Endothelial cell of umbilical vein (primary cell): ENCODE measurements around the gene COASY. TPM values are rescaled to one million over a fixed set of nuclear protein-coding genes. Genes with fewer than 3 reads are reported as not detected.

ENCODE experiments used
- BruUV-seq: library from RNA; stranded (reverse); fragments of 400-500 nt; replicated peaks from 2 replicates; lab custom pipeline; 2021; lab: Mats Ljungman, UMichigan
- CTCF ChIA-PET: fragments of 300-600, 350-600 bp; sonication (Branson Sonifier 250); formaldehyde crosslinking; loops from one replicate; lab custom pipeline; 2021; ENCODE audit warnings: antibody characterized with exemption, inconsistent platforms; lab: Charles Lee
- POLR2A ChIA-PET: fragments of 300-600, 350-600 bp; sonication (Branson Sonifier 250); formaldehyde crosslinking; loops from one replicate; lab custom pipeline; 2021; ENCODE audit warnings: antibody characterized with exemption, inconsistent platforms; lab: Charles Lee
- DNase-seq: peaks from one replicate; pipeline ENCODE4 v3.0.0-alpha.2; 2011; ENCODE audit warnings: low read depth, low spot score
- FAIRE-seq: peaks from 2 replicates; lab custom pipeline; 2011; peaks lifted over from hg19 to GRCh38; lab: Jason Lieb, UNC
- H2AFZ ChIP-seq: 2 replicates; pipeline ENCODE4 v1.6.0; 2012; ENCODE audit warnings: low read depth, low read length, control low read depth, inconsistent platforms
- H3K27ac ChIP-seq: 2 replicates; pipeline ENCODE4 v1.5.1; 2011; ENCODE audit warnings: low read depth, mild to moderate bottlenecking, control low read depth, low read length, moderate library complexity; ENCODE audit not compliant: insufficient read depth
- H3K27me3 ChIP-seq, 2 experiments: 2 replicates each; pipeline versions ENCODE4 v1.6.0 to v1.6.1; 2011; ENCODE audit warnings: low read length in 2 of 2, mixed read lengths in 1 of 2; ENCODE audit not compliant: control insufficient read depth in 2 of 2, insufficient read depth in 2 of 2
- H3K36me3 ChIP-seq, 2 experiments: 2 replicates in 1 of 2; 3 replicates in 1 of 2; pipeline ENCODE4 v1.5.1; 2011; ENCODE audit warnings: low read length in 2 of 2, mild to moderate bottlenecking in 1 of 2, moderate library complexity in 1 of 2; ENCODE audit not compliant: control insufficient read depth in 2 of 2, insufficient read depth in 2 of 2; ENCODE audit errors: extremely low read depth in 1 of 2
- H3K4me1 ChIP-seq: 3 replicates; pipeline ENCODE4 v1.5.1; 2011; ENCODE audit warnings: mild to moderate bottlenecking, low read length; ENCODE audit not compliant: control insufficient read depth, insufficient read depth; ENCODE audit errors: extremely low read depth
- H3K4me2 ChIP-seq: 2 replicates; pipeline ENCODE4 v1.6.1; 2011; ENCODE audit warnings: low read length, control low read depth, mixed read lengths; ENCODE audit not compliant: insufficient read depth
- H3K4me3 ChIP-seq, 3 experiments: fragments of 200-600 bp in 1 of 3; sonication (generic), shearing (Covaris generic) in 1 of 3; replicated peaks in 1 of 3; 2 replicates each; pipeline ENCODE4 v1.5.1; 2011 to 2016; ENCODE audit warnings: control low read depth in 3 of 3, low read length in 3 of 3, mild to moderate bottlenecking in 2 of 3, inconsistent platforms in 1 of 3, low read depth in 1 of 3, moderate library complexity in 1 of 3; ENCODE audit not compliant: insufficient read depth in 1 of 3
- H3K79me2 ChIP-seq: 2 replicates; pipeline ENCODE4 v1.6.0; 2012; ENCODE audit warnings: low read length, inconsistent platforms; ENCODE audit not compliant: control insufficient read depth, insufficient read depth
- H3K9ac ChIP-seq: replicated peaks from 2 replicates; pipeline ENCODE3; 2011; ENCODE audit warnings: low read length, control low read depth; ENCODE audit not compliant: insufficient read depth; ENCODE audit errors: extremely low read depth
- H3K9me1 ChIP-seq: replicated peaks from 3 replicates; pipeline ENCODE4 v1.6.0; 2011; ENCODE audit warnings: mild to moderate bottlenecking, low read length; ENCODE audit not compliant: control insufficient read depth, insufficient read depth; ENCODE audit errors: extremely low read depth
- H3K9me3 ChIP-seq: replicated peaks from 2 replicates; pipeline ENCODE4 v1.5.1; 2012; ENCODE audit warnings: low read length, inconsistent platforms; ENCODE audit not compliant: control insufficient read depth, insufficient read depth
- H4K20me1 ChIP-seq: replicated peaks from 2 replicates; pipeline ENCODE3; 2011; ENCODE audit warnings: mild to moderate bottlenecking, low read length; ENCODE audit not compliant: control insufficient read depth, insufficient read depth; ENCODE audit errors: extremely low read depth
- CTCF ChIP-seq, 2 donors: IDR thresholded peaks; 1 replicate in 1 of 2; 2 replicates in 1 of 2; pipeline ENCODE4 v1.5.1; 2011; ENCODE audit warnings: low read length in 2 of 2, mild to moderate bottlenecking in 2 of 2, moderate library complexity in 2 of 2, control low read depth in 1 of 2, inconsistent platforms in 1 of 2, low read depth in 1 of 2; ENCODE audit not compliant: insufficient read depth in 1 of 2; ENCODE audit errors: extremely low read depth in 1 of 2
- EZH2 ChIP-seq: IDR thresholded peaks from 2 replicates; pipeline ENCODE4 v1.6.1; 2012; ENCODE audit warnings: borderline replicate concordance, low read depth, mild to moderate bottlenecking, moderate library complexity, low read length, inconsistent platforms; ENCODE audit not compliant: severe bottlenecking
- FOS ChIP-seq: IDR thresholded peaks from 2 replicates; pipeline ENCODE4 v1.6.1; 2011; ENCODE audit warnings: mild to moderate bottlenecking, low read length, moderate library complexity, borderline replicate concordance; ENCODE audit not compliant: insufficient read depth
- GATA2 ChIP-seq: IDR thresholded peaks from 2 replicates; pipeline ENCODE4 v1.7.0; 2011; ENCODE audit warnings: low read depth, mild to moderate bottlenecking, moderate library complexity, mixed read lengths, low read length; ENCODE audit not compliant: insufficient read length, insufficient read depth
- JUN ChIP-seq: IDR thresholded peaks from 2 replicates; pipeline ENCODE4 v1.6.1; 2011; ENCODE audit warnings: borderline replicate concordance, low read depth; ENCODE audit not compliant: insufficient read length, insufficient read depth
- MAX ChIP-seq: IDR thresholded peaks from 2 replicates; pipeline ENCODE4 v1.6.1; 2011; ENCODE audit not compliant: insufficient read depth, insufficient read length
- MYC ChIP-seq: IDR thresholded peaks from one replicate; pipeline ENCODE4 v1.6.1; 2011; ENCODE audit warnings: mild to moderate bottlenecking, low read depth, low read length
- POLR2A ChIP-seq: IDR thresholded peaks from 2 replicates; pipeline ENCODE4 v1.6.1; 2012; ENCODE audit warnings: low read depth, mild to moderate bottlenecking, control low read depth, low read length
- POLR2AphosphoS5 ChIP-seq: IDR thresholded peaks from 2 replicates; pipeline ENCODE4 v1.6.1; 2012; ENCODE audit warnings: low read depth, mild to moderate bottlenecking, control low read depth, low read length, moderate library complexity; ENCODE audit not compliant: insufficient read depth
- dilution Hi-C: fragments of 300-500 bp; cut with MboI; formaldehyde crosslinking; loops from one replicate; pipeline ENCODE4 v1.15.0; 2019; ENCODE audit warnings: low sequenced_read_pairs; ENCODE audit not compliant: extremely low pct_ligation_motif_present
- intact Hi-C: fragments of 100-400 bp; cut with micrococcal nuclease; formaldehyde crosslinking; loops from one replicate; pipeline ENCODE4 v1.10.0; 2022
- polyA plus RNA-seq, 4 experiments: library from polyadenylated mRNA; depleted of rRNA in 3 of 4; stranded (reverse) in 3 of 4; unstranded in 1 of 4; fragments of >200 nt; gene quantifications; 2 replicates each; pipeline versions ENCODE4 v1.2.1 to v1.2.3, GENCODE V29; 2011 to 2012; ENCODE audit warnings: missing spikeins in 1 of 4
- total RNA-seq: library from RNA; stranded (reverse); gene quantifications from 2 replicates; pipeline ENCODE4 v1.2.3, GENCODE V29; 2021

Gene COASY
- total and polyA plus RNA-seq, 2 donors (not counting 3 experiments of a cell fraction or from before 2014, with no cell fraction given) = 39.6 to 69.2 TPM

GRCh38 chr17:42518046-42518754 is 43.7 kb upstream of the COASY start:
- Histone ChIP-seq H3K9ac (peak overlapping the region; percentile 97), H3K36me3 (peaks cover 0 to 3% of the 10 kb centered on the region in 2 experiments), H3K27ac (peak overlapping the region; percentile 100), H3K4me2 (peak overlapping the region; percentile 80), H3K4me3 (peak overlapping the region in 1 of 3 experiments; percentile 18), H3K9me3 (no peaks in the 10 kb centered on the region), H3K4me1 (peaks cover 58% of the 10 kb centered on the region), H3K27me3 (no peaks in the 10 kb centered on the region), H2AFZ (no peak overlapping the region), H3K9me1 (no peaks in the 10 kb centered on the region), H4K20me1 (no peaks in the 10 kb centered on the region), H3K79me2 (no peaks in the 10 kb centered on the region)
- FAIRE-seq (peak; percentile 100), DNase-seq (peak; percentile 98)
- dilution Hi-C loops (loop anchor here (25.0 kb wide), 1 partner anchor 181 kb away; no protein-coding TSS in a partner anchor), intact Hi-C loops (loop anchor here (1.0 kb wide), 3 partner anchors 9 to 198 kb away; partner anchors contain the start of gene NAGLU)
- POLR2A ChIA-PET = interaction anchor here (1.0 to 4.5 kb wide), 7 partner anchors 9 to 198 kb away, joined by 4 to 38 read pairs (median 10); partner anchors contain the start of genes CAVIN1 and NAGLU
- TF ChIP-seq JUN = peak; percentile 93
- no peak for TF ChIP-seq CTCF (IDR thresholded peaks at IDR 0.05; ENCODE audit: extremely low read depth in 1 of 2, insufficient read depth in 1 of 2, low read depth in 1 of 2, low read length in 2 of 2)
- peak; percentile 73 for TF ChIP-seq POLR2A
- peak; percentile 64 for TF ChIP-seq GATA2
- TF ChIP-seq MAX = no peak
- no peak for TF ChIP-seq EZH2
- peak; percentile 60 for TF ChIP-seq MYC
- peak; percentile 95 for TF ChIP-seq POLR2AphosphoS5
- peak; percentile 97 for TF ChIP-seq FOS
- BruUV-seq = TSS peak; percentile 68
- CTCF ChIA-PET = interaction anchor here (0.6 to 5.4 kb wide), 63 partner anchors 9 to 492 kb away, joined by 3 to 190 read pairs (median 6); partner anchors contain the start of genes CAVIN1, KAT2A, NAGLU and PSMC3IP
